ENCODE data around the gene PLA2G2C. TPM values are rescaled to one million over a fixed set of nuclear protein-coding genes. Genes with fewer than 3 reads are reported as not detected.

The PLA2G2C gene
- total and polyA plus RNA-seq, 2 donors (not counting 1 experiment from before 2014, with no cell fraction given): 0.03 TPM; not detected in 1

GRCh38 chr1:20187103-20187812 lies 940 bp upstream of the PLA2G2C start:
- H4K20me1 ChIP-seq (ENCODE audit: control insufficient read depth, insufficient read depth, low read length, poor library complexity, severe bottlenecking): no peaks in the 10 kb centered on the region
- DNase-seq: no peak
- 73% methylated on average over 7 of the region's 7 CpGs for WGBS (ENCODE audit: insufficient coverage)
- no peak overlapping the region for H3K27ac Mint-ChIP-seq
- peak overlapping the region; percentile 6 for H3K4me3 Mint-ChIP-seq
- H3K27ac ChIP-seq (ENCODE audit: low read length in 2 of 2): no peak overlapping the region
- H3K4me1 Mint-ChIP-seq: peaks cover 21% of the 10 kb centered on the region
- H2AFZ ChIP-seq (ENCODE audit: insufficient read depth, low read depth, low read length, poor library complexity, severe bottlenecking): no peak overlapping the region
- no peaks in the 10 kb centered on the region for H3K9me3 Mint-ChIP-seq (ENCODE audit: insufficient read depth)
- H3K9me3 ChIP-seq (ENCODE audit: control extremely low read depth in 1 of 3, control insufficient read depth in 2 of 3, insufficient read depth in 1 of 3, low read length in 2 of 3): no peaks in the 10 kb centered on the region
- intact Hi-C loops (cut with micrococcal nuclease): no loop called here
- ChIA-PET CTCF (interaction anchor here (1.1 to 1.2 kb wide), 3 partner anchors 8 to 212 kb away, joined by 3 read pairs; no protein-coding TSS in a partner anchor), POLR2A (no interaction called here)
- no peak for ATAC-seq (ENCODE audit: low read depth)
- peaks cover 45% of the 10 kb centered on the region for H3K27me3 Mint-ChIP-seq
- no peaks in the 10 kb centered on the region for H3K79me2 ChIP-seq (ENCODE audit: control insufficient read depth, insufficient read depth, low read length)
- H3K4me2 ChIP-seq (replicated peaks; ENCODE audit: low read depth, low read length, poor library complexity, severe bottlenecking): no peak overlapping the region
- no peak overlapping the region for H3K9ac ChIP-seq (ENCODE audit: low read length)
- H3K27me3 ChIP-seq (replicated peaks in 1 of 4; ENCODE audit: control extremely low read depth in 1 of 4, control insufficient read depth in 3 of 4, insufficient read depth in 4 of 4, low read length in 3 of 4): peaks cover 0 to 29% (median 12%) of the 10 kb centered on the region in 4 experiments
- no peak overlapping the region for H3K4me3 ChIP-seq (ENCODE audit: control extremely low read depth in 1 of 5, extremely low read depth in 1 of 5, insufficient read depth in 1 of 5, low read depth in 2 of 5, low read length in 4 of 5)
- TF ChIP-seq EZH2 (IDR thresholded peaks at IDR 0.05; ENCODE audit: borderline replicate concordance, insufficient read depth, low read depth, low read length, poor library complexity, severe bottlenecking): no peak
- TF ChIP-seq CTCF (IDR thresholded peaks at IDR 0.05): no peak
- H3K4me1 ChIP-seq (ENCODE audit: control insufficient read depth in 2 of 2, insufficient read depth in 2 of 2, low read length in 2 of 2): peaks cover 19 to 21% of the 10 kb centered on the region in 2 donors
- H3K36me3 ChIP-seq (replicated peaks in 1 of 2; ENCODE audit: control extremely low read depth in 1 of 2, control insufficient read depth in 1 of 2, extremely low read depth in 1 of 2, insufficient read depth in 2 of 2, low read length in 1 of 2): no peaks in the 10 kb centered on the region

All from B cell (primary cell).